ENCODE data around the gene RHOG. TPM values are rescaled to one million over a fixed set of nuclear protein-coding genes. Genes with fewer than 3 reads are reported as not detected.

The RHOG gene
- total and polyA plus RNA-seq, 3 donors from 2014 or later: 36.1 to 58.3 (median 37.1) TPM

GRCh38 chr11:3803726-3804495, 36.8 kb downstream of the RHOG start:
- WGBS, 2 donors: 79 to 81% methylated on average over 11 of the region's 11 CpGs
- no peak for TF ChIP-seq POLR2A (IDR thresholded peaks at IDR 0.05)
- TF ChIP-seq CTCF (IDR thresholded peaks at IDR 0.05): no peak
- peaks cover 1% of the 10 kb centered on the region for H3K4me1 ChIP-seq

GRCh38 chr11:3802011-3802790, 38.6 kb downstream of the RHOG start:
- Histone ChIP-seq H3K4me1 (peaks cover 3% of the 10 kb centered on the region), H3K27ac (no peak overlapping the region), H3K4me3 (no peak overlapping the region), H3K9me3 (no peaks in the 10 kb centered on the region), H3K27me3 (no peaks in the 10 kb centered on the region), H3K36me3 (ENCODE audit: low read depth, missing control alignments) (no peaks in the 10 kb centered on the region)
- 53 to 55% methylated on average over 4 of the region's 4 CpGs for WGBS, 2 donors
- TF ChIP-seq POLR2A (IDR thresholded peaks at IDR 0.05): no peak
- TF ChIP-seq CTCF (IDR thresholded peaks at IDR 0.05): no peak
- intact Hi-C loops (cut with DNase I; ENCODE audit: low total_unique reads): no loop called here
- DNase-seq: no peak

More at GRCh38 chr11:3803726-3804495, 36.8 kb downstream of the RHOG start:
- H3K36me3 ChIP-seq (ENCODE audit: low read depth, missing control alignments): no peaks in the 10 kb centered on the region
- no peak overlapping the region for H3K27ac ChIP-seq
- no peak overlapping the region for H3K4me3 ChIP-seq
- DNase-seq: no peak
- intact Hi-C loops (cut with DNase I; ENCODE audit: low total_unique reads): no loop called here
- no peaks in the 10 kb centered on the region for H3K9me3 ChIP-seq
- H3K27me3 ChIP-seq: no peaks in the 10 kb centered on the region

GRCh38 chr11:3799873-3800272, 40.9 kb downstream of the RHOG start:
- H3K9me3 ChIP-seq: no peaks in the 10 kb centered on the region
- no peaks in the 10 kb centered on the region for H3K27me3 ChIP-seq
- 67 to 84% methylated on average over 4 to 5 of the region's 5 CpGs for WGBS, 2 donors
- H3K4me3 ChIP-seq: no peak overlapping the region
- H3K4me1 ChIP-seq: peaks cover 13% of the 10 kb centered on the region
- TF ChIP-seq POLR2A (IDR thresholded peaks at IDR 0.05) (no peak), CTCF (IDR thresholded peaks at IDR 0.05) (no peak)
- intact Hi-C loops (cut with DNase I; ENCODE audit: low total_unique reads): no loop called here
- no peak overlapping the region for H3K27ac ChIP-seq
- DNase-seq: no peak
- no peaks in the 10 kb centered on the region for H3K36me3 ChIP-seq (ENCODE audit: low read depth, missing control alignments)

GRCh38 chr11:3799143-3799542, 41.6 kb downstream of the RHOG start:
- WGBS, 2 donors: 68 to 90% methylated on average over 9 of the region's 9 CpGs
- H3K4me1 ChIP-seq: peaks cover 13% of the 10 kb centered on the region
- no peaks in the 10 kb centered on the region for H3K9me3 ChIP-seq
- no peak for DNase-seq
- no peak for TF ChIP-seq CTCF (IDR thresholded peaks at IDR 0.05)
- no peak for TF ChIP-seq POLR2A (IDR thresholded peaks at IDR 0.05)
- H3K4me3 ChIP-seq: peak overlapping the region in 1 of 2 donors; percentile 99
- intact Hi-C loops (cut with DNase I; ENCODE audit: low total_unique reads): no loop called here
- no peaks in the 10 kb centered on the region for H3K27me3 ChIP-seq
- H3K27ac ChIP-seq: peak overlapping the region in 1 of 2 donors; percentile 28
- no peaks in the 10 kb centered on the region for H3K36me3 ChIP-seq (ENCODE audit: low read depth, missing control alignments)

All from testis (tissue), 3 donors.